OCI-LY1 (cell line): ENCODE results near the gene ZBTB20.
A peak's percentile ranks its signal among the peaks of the same experiment; 100 is the strongest.

Experiments used
- H2AFZ ChIP-seq: fragments of 200-600 bp; sonication (generic), shearing (Covaris generic); 2 replicates; pipeline ENCODE4 v1.6.0; 2014; ENCODE audit warnings: antibody characterized with exemption, mild to moderate bottlenecking, low read length
- H3F3A ChIP-seq: fragments of 200-600 bp; sonication (generic), shearing (Covaris generic); 2 replicates; pipeline ENCODE4 v1.6.0; 2014; ENCODE audit warnings: mild to moderate bottlenecking, antibody characterized with exemption, low read length, moderate library complexity; ENCODE audit not compliant: insufficient read depth
- H3K27ac ChIP-seq: fragments of 200-600 bp; sonication (generic); 2 replicates; pipeline ENCODE4 v1.5.1; 2014; ENCODE audit warnings: low read length, mixed run types, mild to moderate bottlenecking, low read depth; ENCODE audit not compliant: poor library complexity, severe bottlenecking
- H3K27me3 ChIP-seq: fragments of 200-600 bp; sonication (generic); 2 replicates; pipeline ENCODE4 v1.6.0; 2014; ENCODE audit warnings: antibody characterized with exemption, mild to moderate bottlenecking, low read length, moderate library complexity; ENCODE audit not compliant: insufficient read depth
- H3K36me3 ChIP-seq: fragments of 200-600 bp; sonication (generic); 2 replicates; pipeline ENCODE4 v1.6.1; 2014; ENCODE audit warnings: mild to moderate bottlenecking, antibody characterized with exemption, low read length, moderate library complexity, mixed read lengths; ENCODE audit not compliant: insufficient read depth
- H3K4me1 ChIP-seq: fragments of 200-600 bp; sonication (generic); 2 replicates; pipeline ENCODE4 v1.5.1; 2014; ENCODE audit warnings: mild to moderate bottlenecking, low read length, moderate library complexity; ENCODE audit not compliant: insufficient read depth, severe bottlenecking
- H3K4me2 ChIP-seq: fragments of 200-600 bp; sonication (generic), shearing (Covaris generic); 2 replicates; pipeline ENCODE4 v1.6.1; 2014; ENCODE audit warnings: low read length
- H3K4me3 ChIP-seq: fragments of 200-600 bp; sonication (generic); 2 replicates; pipeline ENCODE4 v1.5.1; 2014; ENCODE audit warnings: low read length, low read depth, mild to moderate bottlenecking, mixed read lengths; ENCODE audit not compliant: poor library complexity, severe bottlenecking
- H3K79me2 ChIP-seq: fragments of 200-600 bp; shearing (Covaris generic); 2 replicates; pipeline ENCODE4 v1.6.1; 2016; ENCODE audit warnings: mixed run types, low read length, mixed read lengths; ENCODE audit not compliant: insufficient read depth
- H3K9ac ChIP-seq: fragments of 200-600 bp; sonication (generic), shearing (Covaris generic); 2 replicates; pipeline ENCODE4 v1.6.1; 2014; ENCODE audit warnings: mild to moderate bottlenecking, low read length, mixed read lengths
- H3K9me2 ChIP-seq: fragments of 200-600 bp; sonication (generic), shearing (Covaris generic); 2 replicates; pipeline ENCODE4 v1.6.1; 2014; ENCODE audit warnings: low read depth, mild to moderate bottlenecking, low read length, mixed read lengths
- H3K9me3 ChIP-seq: fragments of 200-600 bp; shearing (Covaris generic); 2 replicates; pipeline ENCODE4 v1.6.1; 2014; ENCODE audit warnings: low read length, mixed read lengths
- H4K20me1 ChIP-seq: fragments of 200-600 bp; sonication (generic), shearing (Covaris generic); 2 replicates; pipeline ENCODE4 v1.6.0; 2016; ENCODE audit warnings: mild to moderate bottlenecking, low read length; ENCODE audit not compliant: insufficient read depth
- CTCF ChIP-seq: fragments of 200-600 bp; sonication (generic), shearing (Covaris generic); IDR thresholded peaks from 2 replicates; pipeline ENCODE4 v1.5.1; 2017; ENCODE audit warnings: mild to moderate bottlenecking, antibody characterized with exemption, low read length, moderate library complexity, mixed read lengths
- EZH2 ChIP-seq: fragments of 200-600 bp; sonication (generic), shearing (Covaris generic); IDR thresholded peaks from 2 replicates; pipeline ENCODE4 v1.8.0; 2017; ENCODE audit warnings: borderline replicate concordance, mixed run types, mild to moderate bottlenecking, antibody characterized with exemption, low read length, moderate library complexity, mixed read lengths

ZBTB20 gene

GRCh38 chr3:114308830-114309229 lies 838.3 kb downstream of the ZBTB20 start:
- H3K4me3 ChIP-seq = no peak overlapping the region
- H3K27ac ChIP-seq = no peak overlapping the region
- no peaks in the 10 kb centered on the region for H3K36me3 ChIP-seq
- H3K9me2 ChIP-seq = no peaks in the 10 kb centered on the region
- H3K9ac ChIP-seq = no peak overlapping the region
- no peaks in the 10 kb centered on the region for H3K9me3 ChIP-seq
- peak overlapping the region; percentile 13; the same call in 1 of the 2 replicates for H2AFZ ChIP-seq
- H4K20me1 ChIP-seq = no peaks in the 10 kb centered on the region
- TF ChIP-seq CTCF = no peak
- no peak for TF ChIP-seq EZH2
- no peak overlapping the region; the same call in 1 of the 2 replicates for H3K4me2 ChIP-seq
- H3K27me3 ChIP-seq = no peaks in the 10 kb centered on the region
- H3F3A ChIP-seq = no peaks in the 10 kb centered on the region
- no peaks in the 10 kb centered on the region for H3K79me2 ChIP-seq
- H3K4me1 ChIP-seq = peaks cover 23% of the 10 kb centered on the region

- no peak overlapping the region for H3K4me3 ChIP-seq
- no peak overlapping the region for H3K27ac ChIP-seq
Measured at GRCh38 chr3:114308377-114308776, 838.7 kb downstream of the ZBTB20 start.

GRCh38 chr3:114307832-114308231 lies 839.3 kb downstream of the ZBTB20 start:
- TF ChIP-seq CTCF (no peak), EZH2 (no peak)

More at GRCh38 chr3:114308377-114308776, 838.7 kb downstream of the ZBTB20 start:
- H2AFZ ChIP-seq = peak overlapping the region; percentile 13; the same call in 1 of the 2 replicates
- H3K27me3 ChIP-seq = no peaks in the 10 kb centered on the region
- H3K4me1 ChIP-seq = peaks cover 23% of the 10 kb centered on the region
- no peaks in the 10 kb centered on the region for H3K79me2 ChIP-seq
- H3K9me2 ChIP-seq = no peaks in the 10 kb centered on the region
- H3F3A ChIP-seq = no peaks in the 10 kb centered on the region
- H3K36me3 ChIP-seq = no peaks in the 10 kb centered on the region
- no peak for TF ChIP-seq CTCF
- no peak for TF ChIP-seq EZH2
- H3K9ac ChIP-seq = no peak overlapping the region
- no peaks in the 10 kb centered on the region for H3K9me3 ChIP-seq
- no peak overlapping the region; the same call in 1 of the 2 replicates for H3K4me2 ChIP-seq
- H4K20me1 ChIP-seq = no peaks in the 10 kb centered on the region

More at GRCh38 chr3:114307832-114308231, 839.3 kb downstream of the ZBTB20 start:
- Histone ChIP-seq H3K36me3 (no peaks in the 10 kb centered on the region), H3K27me3 (no peaks in the 10 kb centered on the region), H2AFZ (no peak overlapping the region), H3K4me2 (peak overlapping the region; percentile 6; the same call in 1 of the 2 replicates), H4K20me1 (no peaks in the 10 kb centered on the region), H3K27ac (no peak overlapping the region), H3F3A (no peaks in the 10 kb centered on the region), H3K9me3 (no peaks in the 10 kb centered on the region), H3K9me2 (no peaks in the 10 kb centered on the region), H3K9ac (no peak overlapping the region), H3K4me3 (no peak overlapping the region), H3K79me2 (no peaks in the 10 kb centered on the region), H3K4me1 (peaks cover 23% of the 10 kb centered on the region)
